ENCODE measurements around the gene SCML1.
"Not testable (repeated sequence)": the region's sequence is repeated elsewhere in the genome, so short reads cannot be mapped to it uniquely, and the experiment has no call there.

Gene SCML1

DNA sequence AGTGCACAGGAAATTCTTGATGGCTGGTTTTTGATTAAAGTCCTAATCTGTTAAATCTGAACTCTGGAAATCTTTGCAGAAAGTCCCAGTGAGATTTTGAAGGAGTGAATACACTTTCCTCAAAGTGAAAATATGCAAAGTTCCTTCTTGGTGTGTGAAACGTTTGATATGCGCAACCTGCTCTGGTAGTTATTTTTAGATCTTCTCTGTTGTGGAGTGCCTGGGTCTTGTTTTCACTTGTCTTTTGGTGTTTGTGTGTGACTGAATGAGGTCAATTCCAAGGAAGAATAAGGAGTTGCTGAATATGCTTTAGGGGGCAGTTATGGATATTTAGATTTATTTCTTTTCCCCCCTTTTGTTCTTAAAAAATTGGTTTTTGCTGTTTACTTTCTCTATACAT lies 41.7 kb downstream of the SCML1 start:
- no peak overlapping the region for H3K18ac ChIP-seq (ENCODE audit: low read length)
- H4K12ac ChIP-seq (ENCODE audit: low read depth, low read length): no peak overlapping the region
- no peak overlapping the region for H2AFZ ChIP-seq (ENCODE audit: insufficient read depth, low read length, poor library complexity)
- H3K9ac ChIP-seq (ENCODE audit: low read length): no peak overlapping the region
- H3K4ac ChIP-seq (ENCODE audit: low read depth, low read length): no peak overlapping the region
- no peak overlapping the region for H3K27ac ChIP-seq (ENCODE audit: low read depth, low read length)
- no peak overlapping the region for H2BK120ac ChIP-seq (ENCODE audit: insufficient read depth, low read length, poor library complexity)
- H3K79me2 ChIP-seq (ENCODE audit: control insufficient read depth, insufficient read depth, low read length, poor library complexity): no peaks in the 10 kb centered on the region
- no peak overlapping the region for H2BK5ac ChIP-seq (ENCODE audit: low read depth, low read length, poor library complexity)
- WGBS (ENCODE audit: extremely low coverage, insufficient coverage, insufficient read length): no CpG with 5 or more reads among the region's 2 CpGs
- H3K27me3 ChIP-seq (ENCODE audit: insufficient read depth, low read length): no peaks in the 10 kb centered on the region
- no peak overlapping the region for H2AK5ac ChIP-seq (ENCODE audit: low read length)
- H3K23ac ChIP-seq (ENCODE audit: low read length): no peak overlapping the region
- H3K9me3 ChIP-seq (ENCODE audit: insufficient read depth, low read depth, low read length): no peaks in the 10 kb centered on the region
- no peak overlapping the region for H4K91ac ChIP-seq (ENCODE audit: low read depth, low read length)
- H3K79me1 ChIP-seq (ENCODE audit: low read length): no peaks in the 10 kb centered on the region
- H3K4me3 ChIP-seq (ENCODE audit: low read depth, low read length): no peak overlapping the region
- no peaks in the 10 kb centered on the region for H3K4me1 ChIP-seq (ENCODE audit: control insufficient read depth in 1 of 2, insufficient read depth in 2 of 2, low read length in 2 of 2)
- H4K8ac ChIP-seq (ENCODE audit: low read depth, low read length): no peak overlapping the region
- H3K4me2 ChIP-seq (ENCODE audit: low read length): no peak overlapping the region
- no peak overlapping the region for H3K14ac ChIP-seq (ENCODE audit: low read length)
- H2BK12ac ChIP-seq (ENCODE audit: low read length): no peak overlapping the region
- DNase-seq: no peak
- H3K36me3 ChIP-seq (ENCODE audit: control insufficient read depth in 1 of 2, insufficient read depth in 2 of 2, low read length in 2 of 2): no peaks in the 10 kb centered on the region

- no CpG with 5 or more reads among the region's 4 CpGs for WGBS (ENCODE audit: extremely low coverage, insufficient coverage, insufficient read length)
Measured at GRCh38 chrX:17779434-17779833, 42.1 kb downstream of the SCML1 start.

DNA sequence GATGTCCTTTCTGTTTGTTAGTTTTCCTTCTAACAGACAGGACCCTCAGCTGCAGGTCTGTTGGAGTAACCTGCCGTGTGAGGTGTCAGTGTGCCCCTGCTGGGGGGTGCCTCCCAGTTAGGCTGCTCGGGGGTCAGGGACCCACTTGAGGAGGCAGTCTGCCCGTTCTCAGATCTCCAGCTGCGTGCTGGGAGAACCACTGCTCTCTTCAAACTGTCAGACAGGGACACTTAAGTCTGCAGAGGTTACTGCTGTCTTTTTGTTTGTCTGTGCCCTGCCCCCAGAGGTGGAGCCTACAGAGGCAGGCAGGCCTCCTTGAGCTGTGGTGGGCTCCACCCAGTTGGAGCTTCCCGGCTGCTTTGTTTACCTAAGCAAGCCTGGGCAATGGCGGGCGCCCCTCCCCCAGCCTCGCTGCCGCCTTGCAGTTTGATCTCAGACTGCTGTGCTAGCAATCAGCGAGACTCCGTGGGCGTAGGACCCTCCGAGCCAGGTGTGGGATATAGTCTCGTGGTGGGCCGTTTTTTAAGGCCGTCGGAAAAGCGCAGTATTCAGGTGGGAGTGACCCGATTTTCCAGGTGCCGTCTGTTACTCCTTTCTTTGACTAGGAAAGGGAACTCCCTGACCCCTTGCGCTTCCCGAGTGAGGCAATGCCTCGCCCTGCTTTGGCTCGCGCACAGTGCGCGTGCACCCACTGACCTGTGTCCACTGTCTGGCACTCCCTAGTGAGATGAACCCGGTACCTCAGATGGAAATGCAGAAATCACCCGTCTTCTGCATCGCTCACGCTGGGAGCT lies 49.5 kb downstream of the SCML1 start:
- H3K4me2 ChIP-seq (ENCODE audit: low read length); H2BK5ac ChIP-seq (ENCODE audit: low read depth, low read length, poor library complexity); H4K12ac ChIP-seq (ENCODE audit: low read depth, low read length); H2BK120ac ChIP-seq (ENCODE audit: insufficient read depth, low read length, poor library complexity); H3K9me3 ChIP-seq (ENCODE audit: insufficient read depth, low read depth, low read length); H3K4me1 ChIP-seq (ENCODE audit: control insufficient read depth in 1 of 2, insufficient read depth in 2 of 2, low read length in 2 of 2); H3K27ac ChIP-seq (ENCODE audit: low read depth, low read length); H3K27me3 ChIP-seq (ENCODE audit: insufficient read depth, low read length); DNase-seq; H3K4me3 ChIP-seq (ENCODE audit: low read depth, low read length); H3K23ac ChIP-seq (ENCODE audit: low read length); H2AK5ac ChIP-seq (ENCODE audit: low read length); H3K79me1 ChIP-seq (ENCODE audit: low read length); H3K18ac ChIP-seq (ENCODE audit: low read length); H3K79me2 ChIP-seq (ENCODE audit: control insufficient read depth, insufficient read depth, low read length, poor library complexity); H3K36me3 ChIP-seq (ENCODE audit: control insufficient read depth in 1 of 2, insufficient read depth in 2 of 2, low read length in 2 of 2); H2BK12ac ChIP-seq (ENCODE audit: low read length); H3K4ac ChIP-seq (ENCODE audit: low read depth, low read length); H3K14ac ChIP-seq (ENCODE audit: low read length); H3K9ac ChIP-seq (ENCODE audit: low read length): not testable (repeated sequence)
- Histone ChIP-seq H4K91ac (ENCODE audit: low read depth, low read length) (peak overlapping the region; percentile 5), H2AFZ (ENCODE audit: insufficient read depth, low read length, poor library complexity) (peak overlapping the region; percentile 17), H4K8ac (ENCODE audit: low read depth, low read length) (peak overlapping the region; percentile 73)
- WGBS (ENCODE audit: extremely low coverage, insufficient coverage, insufficient read length): no CpG with 5 or more reads among the region's 31 CpGs

More at GRCh38 chrX:17779434-17779833, 42.1 kb downstream of the SCML1 start:
- no peaks in the 10 kb centered on the region for H3K4me1 ChIP-seq (ENCODE audit: control insufficient read depth in 1 of 2, insufficient read depth in 2 of 2, low read length in 2 of 2)
- H3K79me1 ChIP-seq (ENCODE audit: low read length): no peaks in the 10 kb centered on the region
- no peak for DNase-seq
- H3K4me3 ChIP-seq (ENCODE audit: low read depth, low read length): no peak overlapping the region
- H4K91ac ChIP-seq (ENCODE audit: low read depth, low read length): no peak overlapping the region
- H2BK12ac ChIP-seq (ENCODE audit: low read length): no peak overlapping the region
- H2AFZ ChIP-seq (ENCODE audit: insufficient read depth, low read length, poor library complexity): no peak overlapping the region
- H3K23ac ChIP-seq (ENCODE audit: low read length): no peak overlapping the region
- H4K8ac ChIP-seq (ENCODE audit: low read depth, low read length): no peak overlapping the region
- no peak overlapping the region for H3K9ac ChIP-seq (ENCODE audit: low read length)
- no peaks in the 10 kb centered on the region for H3K79me2 ChIP-seq (ENCODE audit: control insufficient read depth, insufficient read depth, low read length, poor library complexity)
- H3K36me3 ChIP-seq (ENCODE audit: control insufficient read depth in 1 of 2, insufficient read depth in 2 of 2, low read length in 2 of 2): no peaks in the 10 kb centered on the region
- no peaks in the 10 kb centered on the region for H3K27me3 ChIP-seq (ENCODE audit: insufficient read depth, low read length)
- H3K4me2 ChIP-seq (ENCODE audit: low read length): no peak overlapping the region
- no peak overlapping the region for H3K4ac ChIP-seq (ENCODE audit: low read depth, low read length)
- H3K27ac ChIP-seq (ENCODE audit: low read depth, low read length): no peak overlapping the region
- H3K18ac ChIP-seq (ENCODE audit: low read length): no peak overlapping the region
- no peak overlapping the region for H2BK5ac ChIP-seq (ENCODE audit: low read depth, low read length, poor library complexity)
- H3K14ac ChIP-seq (ENCODE audit: low read length): no peak overlapping the region
- H4K12ac ChIP-seq (ENCODE audit: low read depth, low read length): no peak overlapping the region
- no peak overlapping the region for H2BK120ac ChIP-seq (ENCODE audit: insufficient read depth, low read length, poor library complexity)
- no peaks in the 10 kb centered on the region for H3K9me3 ChIP-seq (ENCODE audit: insufficient read depth, low read depth, low read length)
- no peak overlapping the region for H2AK5ac ChIP-seq (ENCODE audit: low read length)

GRCh38 chrX:17787557-17787956 lies 50.3 kb downstream of the SCML1 start:
- no peaks in the 10 kb centered on the region for H3K4me1 ChIP-seq (ENCODE audit: control insufficient read depth in 1 of 2, insufficient read depth in 2 of 2, low read length in 2 of 2)

More at GRCh38 chrX:17787557-17787956, 50.3 kb downstream of the SCML1 start:
- Histone ChIP-seq H3K9ac (ENCODE audit: low read length) (no peak overlapping the region), H4K8ac (ENCODE audit: low read depth, low read length) (peak overlapping the region; percentile 73), H2BK5ac (ENCODE audit: low read depth, low read length, poor library complexity) (no peak overlapping the region), H3K27me3 (ENCODE audit: insufficient read depth, low read length) (no peaks in the 10 kb centered on the region), H4K91ac (ENCODE audit: low read depth, low read length) (peak overlapping the region; percentile 5), H3K36me3 (ENCODE audit: control insufficient read depth in 1 of 2, insufficient read depth in 2 of 2, low read length in 2 of 2) (no peaks in the 10 kb centered on the region), H2AK5ac (ENCODE audit: low read length) (no peak overlapping the region), H3K4ac (ENCODE audit: low read depth, low read length) (no peak overlapping the region), H4K12ac (ENCODE audit: low read depth, low read length) (peak overlapping the region; percentile 62), H2BK120ac (ENCODE audit: insufficient read depth, low read length, poor library complexity) (no peak overlapping the region), H3K79me2 (ENCODE audit: control insufficient read depth, insufficient read depth, low read length, poor library complexity) (no peaks in the 10 kb centered on the region), H3K18ac (ENCODE audit: low read length) (no peak overlapping the region), H3K79me1 (ENCODE audit: low read length) (no peaks in the 10 kb centered on the region), H3K9me3 (ENCODE audit: insufficient read depth, low read depth, low read length) (peaks cover 2% of the 10 kb centered on the region), H3K4me2 (ENCODE audit: low read length) (no peak overlapping the region), H3K14ac (ENCODE audit: low read length) (no peak overlapping the region), H3K27ac (ENCODE audit: low read depth, low read length) (no peak overlapping the region), H2BK12ac (ENCODE audit: low read length) (no peak overlapping the region), H3K4me3 (ENCODE audit: low read depth, low read length) (no peak overlapping the region), H2AFZ (ENCODE audit: insufficient read depth, low read length, poor library complexity) (no peak overlapping the region), H3K23ac (ENCODE audit: low read length) (no peak overlapping the region)
- DNase-seq: no peak
- no CpG with 5 or more reads among the region's 11 CpGs for WGBS (ENCODE audit: extremely low coverage, insufficient coverage, insufficient read length)

Data from trophoblast cell (in vitro differentiated cells and primary cell).